CD4-positive, alpha-beta memory T cell (primary cell): ENCODE data around the gene DNER. TPM values are rescaled to one million over a fixed set of nuclear protein-coding genes. Genes with fewer than 3 reads are reported as not detected.

ENCODE experiments used
- CTCF ChIA-PET: fragments of 350-600 bp; sonication (Branson Sonifier 250); formaldehyde crosslinking; loops from one replicate; lab custom pipeline; 2021; ENCODE audit warnings: inconsistent platforms; ENCODE audit not compliant: partially characterized antibody; lab: Charles Lee
- POLR2A ChIA-PET: fragments of 350-600 bp; sonication (Branson Sonifier 250); formaldehyde crosslinking; loops from one replicate; lab custom pipeline; 2021; ENCODE audit not compliant: partially characterized antibody; lab: Charles Lee
- DNase-seq, 5 donors: peaks; one replicate each; pipeline versions ENCODE4 v3.0.0 to v3.0.0-alpha.2; 2020 to 2022; ENCODE audit warnings: mixed read lengths in 1 of 5
- H3K27ac ChIP-seq: one replicate; pipeline ENCODE4 v1.7.0; 2013; ENCODE audit warnings: low read depth, low read length
- H3K27me3 ChIP-seq: 2 replicates; pipeline ENCODE4 v1.7.0; 2013; ENCODE audit warnings: mild to moderate bottlenecking, low read length, moderate library complexity; ENCODE audit not compliant: insufficient read depth
- H3K36me3 ChIP-seq: 2 replicates; pipeline ENCODE4 v1.7.0; 2013; ENCODE audit warnings: mild to moderate bottlenecking, low read length, moderate library complexity; ENCODE audit not compliant: insufficient read depth
- H3K4me1 ChIP-seq: 2 replicates; pipeline ENCODE4 v1.7.0; 2013; ENCODE audit warnings: mild to moderate bottlenecking, low read length, moderate library complexity; ENCODE audit not compliant: insufficient read depth
- H3K4me3 ChIP-seq, 2 donors: one replicate each; pipeline ENCODE4 v1.7.0; 2013; ENCODE audit warnings: low read length in 2 of 2, mild to moderate bottlenecking in 1 of 2
- H3K9me3 ChIP-seq, 2 donors: one replicate each; pipeline ENCODE4 v1.7.0; 2013; ENCODE audit warnings: low read length in 2 of 2, control low read depth in 1 of 2; ENCODE audit not compliant: control insufficient read depth in 1 of 2
- H3K27ac Mint-ChIP-seq, 7 donors: one replicate each; pipeline ENCODE4 v1.8.0; 2020 to 2021; ENCODE audit warnings: mixed read lengths in 7 of 7, mild to moderate bottlenecking in 6 of 7, inconsistent platforms in 3 of 7, moderate library complexity in 3 of 7
- H3K27me3 Mint-ChIP-seq, 2 donors: one replicate each; pipeline ENCODE4 v1.8.0; 2020 to 2021; ENCODE audit warnings: mixed read lengths in 2 of 2
- H3K36me3 Mint-ChIP-seq, 2 donors: one replicate each; pipeline ENCODE4 v1.8.0; 2020 to 2021; ENCODE audit warnings: mixed read lengths in 2 of 2, inconsistent platforms in 1 of 2, mild to moderate bottlenecking in 1 of 2
- H3K4me1 Mint-ChIP-seq, 4 donors: one replicate each; pipeline ENCODE4 v1.8.0; 2020 to 2021; ENCODE audit warnings: mixed read lengths in 4 of 4, mild to moderate bottlenecking in 1 of 4
- H3K4me3 Mint-ChIP-seq, 8 donors: one replicate each; pipeline ENCODE4 v1.8.0; 2020 to 2021; ENCODE audit warnings: mixed read lengths in 8 of 8, mild to moderate bottlenecking in 7 of 8, moderate library complexity in 6 of 8, inconsistent platforms in 3 of 8
- H3K9me3 Mint-ChIP-seq, 8 donors: one replicate each; pipeline ENCODE4 v1.8.0; 2020 to 2021; ENCODE audit warnings: mixed read lengths in 8 of 8, mild to moderate bottlenecking in 5 of 8, inconsistent platforms in 3 of 8, moderate library complexity in 1 of 8
- intact Hi-C: fragments of 100-400 bp; cut with micrococcal nuclease; formaldehyde crosslinking; loops from one replicate; pipeline ENCODE4 v1.15.1; 2023
- polyA plus RNA-seq, 2 donors: library from polyadenylated mRNA; unstranded; fragments of 300-500 nt; fragmentation: Illumina TruSeq; gene quantifications; one replicate each; pipeline ENCODE4 v1.2.3, GENCODE V29; 2021
- total RNA-seq, 2 experiments: library from RNA; stranded (reverse); gene quantifications; one replicate each; pipeline ENCODE4 v1.2.3, GENCODE V29; 2021

Gene DNER
- total and polyA plus RNA-seq, 4 experiments from 2014 or later, result not detected

GRCh38 chr2:229429589-229429988 lies 284.8 kb downstream of the DNER start:
- H3K27me3 Mint-ChIP-seq, result peaks cover 3 to 5% of the 10 kb centered on the region in 2 donors
- no peak for DNase-seq
- no peak overlapping the region for H3K4me3 Mint-ChIP-seq
- H3K27ac Mint-ChIP-seq, result no peak overlapping the region
- Histone ChIP-seq H3K27ac (no peak overlapping the region), H3K4me3 (no peak overlapping the region), H3K4me1 (no peaks in the 10 kb centered on the region), H3K9me3 (no peaks in the 10 kb centered on the region), H3K27me3 (no peaks in the 10 kb centered on the region), H3K36me3 (no peaks in the 10 kb centered on the region)
- H3K9me3 Mint-ChIP-seq, result no peaks in the 10 kb centered on the region
- intact Hi-C loops, result no loop called here
- CTCF ChIA-PET, result no interaction called here
- H3K4me1 Mint-ChIP-seq, result no peaks in the 10 kb centered on the region
- no peaks in the 10 kb centered on the region for H3K36me3 Mint-ChIP-seq
- POLR2A ChIA-PET, result no interaction called here

- H3K36me3 Mint-ChIP-seq, result no peaks in the 10 kb centered on the region
- Histone ChIP-seq H3K4me1 (no peaks in the 10 kb centered on the region), H3K27me3 (no peaks in the 10 kb centered on the region), H3K9me3 (no peaks in the 10 kb centered on the region), H3K4me3 (no peak overlapping the region), H3K27ac (no peak overlapping the region), H3K36me3 (no peaks in the 10 kb centered on the region)
- H3K27ac Mint-ChIP-seq, result no peak overlapping the region
- DNase-seq, result no peak
- peaks cover 0 to 3% (median 0%) of the 10 kb centered on the region in 8 donors for H3K9me3 Mint-ChIP-seq
- ChIA-PET POLR2A (no interaction called here), CTCF (no interaction called here)
- peaks cover 3 to 10% of the 10 kb centered on the region in 2 donors for H3K27me3 Mint-ChIP-seq
- H3K4me1 Mint-ChIP-seq, result no peaks in the 10 kb centered on the region
- H3K4me3 Mint-ChIP-seq, result no peak overlapping the region
- intact Hi-C loops, result no loop called here
These were observed 287.9 kb downstream of the DNER start for GRCh38 chr2:229426464-229426863.

GRCh38 chr2:229425598-229425997 lies 288.8 kb downstream of the DNER start:
- Mint-ChIP-seq H3K36me3 (no peaks in the 10 kb centered on the region), H3K4me1 (no peaks in the 10 kb centered on the region), H3K27me3 (peaks cover 3 to 10% of the 10 kb centered on the region in 2 donors), H3K9me3 (peaks cover 0 to 5% (median 0%) of the 10 kb centered on the region in 8 donors), H3K27ac (no peak overlapping the region), H3K4me3 (no peak overlapping the region)
- H3K4me3 ChIP-seq, result no peak overlapping the region
- no peaks in the 10 kb centered on the region for H3K4me1 ChIP-seq
- CTCF ChIA-PET, result no interaction called here
- no peak overlapping the region for H3K27ac ChIP-seq
- POLR2A ChIA-PET, result no interaction called here
- no peak for DNase-seq
- H3K27me3 ChIP-seq, result no peaks in the 10 kb centered on the region
- intact Hi-C loops, result no loop called here
- H3K36me3 ChIP-seq, result no peaks in the 10 kb centered on the region
- no peaks in the 10 kb centered on the region for H3K9me3 ChIP-seq

- Mint-ChIP-seq H3K9me3 (peaks cover 0 to 7% (median 0%) of the 10 kb centered on the region in 8 donors), H3K27ac (no peak overlapping the region), H3K4me3 (no peak overlapping the region), H3K27me3 (peaks cover 5 to 9% of the 10 kb centered on the region in 2 donors), H3K4me1 (no peaks in the 10 kb centered on the region), H3K36me3 (no peaks in the 10 kb centered on the region)
- no peaks in the 10 kb centered on the region for H3K36me3 ChIP-seq
- H3K27ac ChIP-seq, result no peak overlapping the region
- ChIA-PET POLR2A (no interaction called here), CTCF (no interaction called here)
- H3K27me3 ChIP-seq, result no peaks in the 10 kb centered on the region
- H3K4me1 ChIP-seq, result no peaks in the 10 kb centered on the region
- H3K9me3 ChIP-seq, result no peaks in the 10 kb centered on the region
- H3K4me3 ChIP-seq, result no peak overlapping the region
- DNase-seq, result no peak
- intact Hi-C loops, result no loop called here
These were observed 292.3 kb downstream of the DNER start for GRCh38 chr2:229422063-229422462.

GRCh38 chr2:229419158-229419557 lies 295.2 kb downstream of the DNER start:
- Mint-ChIP-seq H3K27me3 (peaks cover 5% of the 10 kb centered on the region in 2 donors), H3K9me3 (peaks cover 0 to 7% (median 1%) of the 10 kb centered on the region in 8 donors), H3K36me3 (no peaks in the 10 kb centered on the region), H3K4me1 (no peaks in the 10 kb centered on the region), H3K4me3 (no peak overlapping the region), H3K27ac (no peak overlapping the region)
- H3K27me3 ChIP-seq, result no peaks in the 10 kb centered on the region
- no peak overlapping the region for H3K27ac ChIP-seq
- intact Hi-C loops, result no loop called here
- no peak overlapping the region for H3K4me3 ChIP-seq
- ChIA-PET POLR2A (no interaction called here), CTCF (no interaction called here)
- no peak for DNase-seq
- H3K4me1 ChIP-seq, result no peaks in the 10 kb centered on the region
- H3K36me3 ChIP-seq, result no peaks in the 10 kb centered on the region
- no peaks in the 10 kb centered on the region for H3K9me3 ChIP-seq

GRCh38 chr2:229417916-229418315 lies 296.4 kb downstream of the DNER start:
- H3K36me3 Mint-ChIP-seq, result no peaks in the 10 kb centered on the region

GRCh38 chr2:229417176-229417575 lies 297.2 kb downstream of the DNER start:
- H3K4me1 ChIP-seq, result no peaks in the 10 kb centered on the region
- H3K27ac ChIP-seq, result no peak overlapping the region
- Mint-ChIP-seq H3K36me3 (no peaks in the 10 kb centered on the region), H3K4me3 (no peak overlapping the region), H3K9me3 (peaks cover 0 to 4% (median under 1%) of the 10 kb centered on the region in 8 donors), H3K27me3 (peaks cover 3 to 5% of the 10 kb centered on the region in 2 donors), H3K4me1 (no peaks in the 10 kb centered on the region), H3K27ac (no peak overlapping the region)
- no peaks in the 10 kb centered on the region for H3K27me3 ChIP-seq
- no peaks in the 10 kb centered on the region for H3K36me3 ChIP-seq
- no peaks in the 10 kb centered on the region for H3K9me3 ChIP-seq
- no peak overlapping the region for H3K4me3 ChIP-seq
- ChIA-PET POLR2A (no interaction called here), CTCF (no interaction called here)
- no peak for DNase-seq
- intact Hi-C loops, result no loop called here

More at GRCh38 chr2:229417916-229418315, 296.4 kb downstream of the DNER start:
- Histone ChIP-seq H3K27ac (no peak overlapping the region), H3K36me3 (no peaks in the 10 kb centered on the region), H3K27me3 (no peaks in the 10 kb centered on the region), H3K4me1 (no peaks in the 10 kb centered on the region), H3K4me3 (no peak overlapping the region), H3K9me3 (no peaks in the 10 kb centered on the region)
- Mint-ChIP-seq H3K27ac (no peak overlapping the region), H3K9me3 (peaks cover 0 to 7% (median 2%) of the 10 kb centered on the region in 8 donors), H3K4me3 (no peak overlapping the region), H3K27me3 (peaks cover 4 to 5% of the 10 kb centered on the region in 2 donors), H3K4me1 (no peaks in the 10 kb centered on the region)
- POLR2A ChIA-PET, result no interaction called here
- intact Hi-C loops, result no loop called here
- CTCF ChIA-PET, result no interaction called here
- DNase-seq, result no peak
